ENCODE results near the gene HSPA12B.

HSPA12B gene

DNA sequence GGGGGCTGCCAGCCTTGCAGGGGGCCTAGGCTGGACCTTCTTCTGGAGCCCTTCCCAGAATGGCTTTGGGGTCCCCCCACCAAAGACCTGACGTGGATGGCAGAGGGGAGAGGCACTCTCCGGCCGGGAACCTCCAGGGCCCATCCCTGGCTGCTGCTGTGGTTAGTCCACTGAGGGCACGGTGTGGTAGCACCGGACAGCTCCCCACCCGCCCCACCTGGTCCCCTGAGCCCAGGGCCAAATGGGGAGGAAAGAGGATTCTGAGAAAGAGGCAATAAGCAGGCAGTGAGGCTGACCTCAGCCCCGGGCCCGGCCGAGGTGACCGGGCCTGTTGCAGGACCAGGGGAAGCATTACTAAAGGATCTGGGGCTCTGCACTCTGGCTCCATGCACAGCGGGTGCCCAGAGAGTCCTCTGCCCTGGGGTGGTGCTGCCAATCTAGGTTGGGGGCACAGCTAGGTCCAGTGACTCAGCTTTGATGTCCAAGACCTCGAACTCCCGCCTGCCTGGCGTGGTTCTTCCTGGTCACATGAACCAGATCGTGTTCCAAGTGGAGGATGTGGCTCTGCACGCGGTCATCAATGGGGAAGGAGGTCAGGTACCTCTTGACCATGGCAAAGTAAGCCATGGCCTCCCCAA is 51.9 kb downstream of the HSPA12B start:
- ATAC-seq = no peak
- TF ChIP-seq, protein P1, sequence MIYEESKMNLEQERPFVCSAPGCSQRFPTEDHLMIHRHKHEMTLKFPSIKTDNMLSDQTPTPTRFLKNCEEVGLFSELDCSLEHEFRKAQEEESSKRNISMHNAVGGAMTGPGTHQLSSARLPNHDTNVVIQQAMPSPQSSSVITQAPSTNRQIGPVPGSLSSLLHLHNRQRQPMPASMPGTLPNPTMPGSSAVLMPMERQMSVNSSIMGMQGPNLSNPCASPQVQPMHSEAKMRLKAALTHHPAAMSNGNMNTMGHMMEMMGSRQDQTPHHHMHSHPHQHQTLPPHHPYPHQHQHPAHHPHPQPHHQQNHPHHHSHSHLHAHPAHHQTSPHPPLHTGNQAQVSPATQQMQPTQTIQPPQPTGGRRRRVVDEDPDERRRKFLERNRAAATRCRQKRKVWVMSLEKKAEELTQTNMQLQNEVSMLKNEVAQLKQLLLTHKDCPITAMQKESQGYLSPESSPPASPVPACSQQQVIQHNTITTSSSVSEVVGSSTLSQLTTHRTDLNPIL (CRISPR knock-in tag; IDR thresholded peaks at IDR 0.05; ENCODE audit: low read depth) = no peak
- TF ChIP-seq TCF4 (CRISPR knock-in tag; IDR thresholded peaks at IDR 0.05; ENCODE audit: borderline replicate concordance) (no peak), OSR1 (CRISPR knock-in tag; IDR thresholded peaks at IDR 0.05) (no peak), ZFP30 (CRISPR knock-in tag; IDR thresholded peaks at IDR 0.05) (no peak), BACH2 (CRISPR knock-in tag; IDR thresholded peaks at IDR 0.05; ENCODE audit: borderline replicate concordance) (no peak), GLIS3 (CRISPR knock-in tag; IDR thresholded peaks at IDR 0.05) (no peak), ZC3H10 (CRISPR knock-in tag; IDR thresholded peaks at IDR 0.05) (no peak), ISL1 (CRISPR knock-in tag; IDR thresholded peaks at IDR 0.05) (no peak), ESRRG (CRISPR knock-in tag; IDR thresholded peaks at IDR 0.05) (no peak), ZNF70 (CRISPR knock-in tag; IDR thresholded peaks at IDR 0.05) (no peak), PPARA (CRISPR knock-in tag; IDR thresholded peaks at IDR 0.05; ENCODE audit: borderline replicate concordance) (no peak), RARB (CRISPR knock-in tag; IDR thresholded peaks at IDR 0.05) (no peak), ZNF8 (CRISPR knock-in tag; IDR thresholded peaks at IDR 0.05) (no peak)
- TF ChIP-seq, protein P2, sequence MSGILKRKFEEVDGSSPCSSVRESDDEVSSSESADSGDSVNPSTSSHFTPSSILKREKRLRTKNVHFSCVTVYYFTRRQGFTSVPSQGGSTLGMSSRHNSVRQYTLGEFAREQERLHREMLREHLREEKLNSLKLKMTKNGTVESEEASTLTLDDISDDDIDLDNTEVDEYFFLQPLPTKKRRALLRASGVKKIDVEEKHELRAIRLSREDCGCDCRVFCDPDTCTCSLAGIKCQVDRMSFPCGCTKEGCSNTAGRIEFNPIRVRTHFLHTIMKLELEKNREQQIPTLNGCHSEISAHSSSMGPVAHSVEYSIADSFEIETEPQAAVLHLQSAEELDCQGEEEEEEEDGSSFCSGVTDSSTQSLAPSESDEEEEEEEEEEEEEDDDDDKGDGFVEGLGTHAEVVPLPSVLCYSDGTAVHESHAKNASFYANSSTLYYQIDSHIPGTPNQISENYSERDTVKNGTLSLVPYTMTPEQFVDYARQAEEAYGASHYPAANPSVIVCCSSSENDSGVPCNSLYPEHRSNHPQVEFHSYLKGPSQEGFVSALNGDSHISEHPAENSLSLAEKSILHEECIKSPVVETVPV (CRISPR knock-in tag; IDR thresholded peaks at IDR 0.05) = no peak
- TF ChIP-seq, protein P3, sequence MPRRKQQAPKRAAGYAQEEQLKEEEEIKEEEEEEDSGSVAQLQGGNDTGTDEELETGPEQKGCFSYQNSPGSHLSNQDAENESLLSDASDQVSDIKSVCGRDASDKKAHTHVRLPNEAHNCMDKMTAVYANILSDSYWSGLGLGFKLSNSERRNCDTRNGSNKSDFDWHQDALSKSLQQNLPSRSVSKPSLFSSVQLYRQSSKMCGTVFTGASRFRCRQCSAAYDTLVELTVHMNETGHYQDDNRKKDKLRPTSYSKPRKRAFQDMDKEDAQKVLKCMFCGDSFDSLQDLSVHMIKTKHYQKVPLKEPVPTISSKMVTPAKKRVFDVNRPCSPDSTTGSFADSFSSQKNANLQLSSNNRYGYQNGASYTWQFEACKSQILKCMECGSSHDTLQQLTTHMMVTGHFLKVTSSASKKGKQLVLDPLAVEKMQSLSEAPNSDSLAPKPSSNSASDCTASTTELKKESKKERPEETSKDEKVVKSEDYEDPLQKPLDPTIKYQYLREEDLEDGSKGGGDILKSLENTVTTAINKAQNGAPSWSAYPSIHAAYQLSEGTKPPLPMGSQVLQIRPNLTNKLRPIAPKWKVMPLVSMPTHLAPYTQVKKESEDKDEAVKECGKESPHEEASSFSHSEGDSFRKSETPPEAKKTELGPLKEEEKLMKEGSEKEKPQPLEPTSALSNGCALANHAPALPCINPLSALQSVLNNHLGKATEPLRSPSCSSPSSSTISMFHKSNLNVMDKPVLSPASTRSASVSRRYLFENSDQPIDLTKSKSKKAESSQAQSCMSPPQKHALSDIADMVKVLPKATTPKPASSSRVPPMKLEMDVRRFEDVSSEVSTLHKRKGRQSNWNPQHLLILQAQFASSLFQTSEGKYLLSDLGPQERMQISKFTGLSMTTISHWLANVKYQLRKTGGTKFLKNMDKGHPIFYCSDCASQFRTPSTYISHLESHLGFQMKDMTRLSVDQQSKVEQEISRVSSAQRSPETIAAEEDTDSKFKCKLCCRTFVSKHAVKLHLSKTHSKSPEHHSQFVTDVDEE (CRISPR knock-in tag; IDR thresholded peaks at IDR 0.05) = no peak
- TF ChIP-seq, protein P4, sequence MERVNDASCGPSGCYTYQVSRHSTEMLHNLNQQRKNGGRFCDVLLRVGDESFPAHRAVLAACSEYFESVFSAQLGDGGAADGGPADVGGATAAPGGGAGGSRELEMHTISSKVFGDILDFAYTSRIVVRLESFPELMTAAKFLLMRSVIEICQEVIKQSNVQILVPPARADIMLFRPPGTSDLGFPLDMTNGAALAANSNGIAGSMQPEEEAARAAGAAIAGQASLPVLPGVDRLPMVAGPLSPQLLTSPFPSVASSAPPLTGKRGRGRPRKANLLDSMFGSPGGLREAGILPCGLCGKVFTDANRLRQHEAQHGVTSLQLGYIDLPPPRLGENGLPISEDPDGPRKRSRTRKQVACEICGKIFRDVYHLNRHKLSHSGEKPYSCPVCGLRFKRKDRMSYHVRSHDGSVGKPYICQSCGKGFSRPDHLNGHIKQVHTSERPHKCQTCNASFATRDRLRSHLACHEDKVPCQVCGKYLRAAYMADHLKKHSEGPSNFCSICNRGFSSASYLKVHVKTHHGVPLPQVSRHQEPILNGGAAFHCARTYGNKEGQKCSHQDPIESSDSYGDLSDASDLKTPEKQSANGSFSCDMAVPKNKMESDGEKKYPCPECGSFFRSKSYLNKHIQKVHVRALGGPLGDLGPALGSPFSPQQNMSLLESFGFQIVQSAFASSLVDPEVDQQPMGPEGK (CRISPR knock-in tag; IDR thresholded peaks at IDR 0.05; ENCODE audit: borderline replicate concordance) = no peak
- TF ChIP-seq, protein P5, sequence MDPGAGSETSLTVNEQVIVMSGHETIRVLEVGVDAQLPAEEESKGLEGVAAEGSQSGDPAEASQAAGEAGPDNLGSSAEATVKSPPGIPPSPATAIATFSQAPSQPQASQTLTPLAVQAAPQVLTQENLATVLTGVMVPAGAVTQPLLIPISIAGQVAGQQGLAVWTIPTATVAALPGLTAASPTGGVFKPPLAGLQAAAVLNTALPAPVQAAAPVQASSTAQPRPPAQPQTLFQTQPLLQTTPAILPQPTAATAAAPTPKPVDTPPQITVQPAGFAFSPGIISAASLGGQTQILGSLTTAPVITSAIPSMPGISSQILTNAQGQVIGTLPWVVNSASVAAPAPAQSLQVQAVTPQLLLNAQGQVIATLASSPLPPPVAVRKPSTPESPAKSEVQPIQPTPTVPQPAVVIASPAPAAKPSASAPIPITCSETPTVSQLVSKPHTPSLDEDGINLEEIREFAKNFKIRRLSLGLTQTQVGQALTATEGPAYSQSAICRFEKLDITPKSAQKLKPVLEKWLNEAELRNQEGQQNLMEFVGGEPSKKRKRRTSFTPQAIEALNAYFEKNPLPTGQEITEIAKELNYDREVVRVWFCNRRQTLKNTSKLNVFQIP (CRISPR knock-in tag; IDR thresholded peaks at IDR 0.05; ENCODE audit: borderline replicate concordance, low read depth) = no peak

DNA sequence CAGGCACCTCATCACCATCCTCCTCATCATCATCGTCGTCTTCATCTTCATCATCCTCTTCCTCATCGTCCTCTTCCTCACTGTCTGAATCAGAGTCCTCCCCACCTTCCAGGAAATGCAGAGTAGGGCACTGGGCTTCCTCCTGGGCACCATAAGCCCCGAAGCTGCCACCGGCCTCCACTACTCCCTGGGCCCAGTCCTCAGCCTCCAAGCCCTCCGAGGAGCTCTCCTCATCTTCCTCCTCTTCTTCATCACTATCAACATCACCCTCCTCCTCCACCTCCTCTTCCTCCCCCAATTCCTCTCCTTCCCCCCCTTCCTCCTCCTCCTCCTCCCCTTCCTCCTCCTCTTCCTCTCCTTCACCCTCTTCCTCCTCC is 52.4 kb downstream of the HSPA12B start:
- TF ChIP-seq, protein P2 (CRISPR knock-in tag; IDR thresholded peaks at IDR 0.05) = no peak
- TF ChIP-seq SNAI2 (CRISPR knock-in tag; IDR thresholded peaks at IDR 0.05) (no peak), ZNF565 (CRISPR knock-in tag; conservative IDR thresholded peaks at IDR 0.05; ENCODE audit: low read depth) (no peak), CSDC2 (CRISPR knock-in tag; IDR thresholded peaks at IDR 0.05) (no peak), TCF4 (CRISPR knock-in tag; IDR thresholded peaks at IDR 0.05; ENCODE audit: borderline replicate concordance) (no peak)
- TF ChIP-seq, protein P5 (CRISPR knock-in tag; IDR thresholded peaks at IDR 0.05; ENCODE audit: borderline replicate concordance, low read depth) = no peak
- ATAC-seq = no peak

All from SK-N-SH treated with all-trans-retinoic acid at 6 μM for 48 hours (cell line).